Endothelial cell of umbilical vein (primary cell): ENCODE results near the gene CSNK1G1. TPM values are rescaled to one million over a fixed set of nuclear protein-coding genes. Genes with fewer than 3 reads are reported as not detected.

Source experiments
- BruUV-seq: library from RNA; stranded (reverse); fragments of 400-500 nt; replicated peaks from 2 replicates; lab custom pipeline; 2021; lab: Mats Ljungman, UMichigan
- CTCF ChIA-PET: fragments of 300-600, 350-600 bp; sonication (Branson Sonifier 250); formaldehyde crosslinking; loops from one replicate; lab custom pipeline; 2021; ENCODE audit warnings: antibody characterized with exemption, inconsistent platforms; lab: Charles Lee
- POLR2A ChIA-PET: fragments of 300-600, 350-600 bp; sonication (Branson Sonifier 250); formaldehyde crosslinking; loops from one replicate; lab custom pipeline; 2021; ENCODE audit warnings: antibody characterized with exemption, inconsistent platforms; lab: Charles Lee
- DNase-seq: peaks from one replicate; pipeline ENCODE4 v3.0.0-alpha.2; 2011; ENCODE audit warnings: low read depth, low spot score
- FAIRE-seq: peaks from 2 replicates; lab custom pipeline; 2011; peaks lifted over from hg19 to GRCh38; lab: Jason Lieb, UNC
- H2AFZ ChIP-seq: 2 replicates; pipeline ENCODE4 v1.6.0; 2012; ENCODE audit warnings: low read depth, low read length, control low read depth, inconsistent platforms
- H3K27ac ChIP-seq: 2 replicates; pipeline ENCODE4 v1.5.1; 2011; ENCODE audit warnings: low read depth, mild to moderate bottlenecking, control low read depth, low read length, moderate library complexity; ENCODE audit not compliant: insufficient read depth
- H3K27me3 ChIP-seq, 2 experiments: 2 replicates each; pipeline versions ENCODE4 v1.6.0 to v1.6.1; 2011; ENCODE audit warnings: low read length in 2 of 2, mixed read lengths in 1 of 2; ENCODE audit not compliant: control insufficient read depth in 2 of 2, insufficient read depth in 2 of 2
- H3K36me3 ChIP-seq, 2 experiments: 2 replicates in 1 of 2; 3 replicates in 1 of 2; pipeline ENCODE4 v1.5.1; 2011; ENCODE audit warnings: low read length in 2 of 2, mild to moderate bottlenecking in 1 of 2, moderate library complexity in 1 of 2; ENCODE audit not compliant: control insufficient read depth in 2 of 2, insufficient read depth in 2 of 2; ENCODE audit errors: extremely low read depth in 1 of 2
- H3K4me1 ChIP-seq: 3 replicates; pipeline ENCODE4 v1.5.1; 2011; ENCODE audit warnings: mild to moderate bottlenecking, low read length; ENCODE audit not compliant: control insufficient read depth, insufficient read depth; ENCODE audit errors: extremely low read depth
- H3K4me2 ChIP-seq: 2 replicates; pipeline ENCODE4 v1.6.1; 2011; ENCODE audit warnings: low read length, control low read depth, mixed read lengths; ENCODE audit not compliant: insufficient read depth
- H3K4me3 ChIP-seq, 3 experiments: fragments of 200-600 bp in 1 of 3; sonication (generic), shearing (Covaris generic) in 1 of 3; replicated peaks in 1 of 3; 2 replicates each; pipeline ENCODE4 v1.5.1; 2011 to 2016; ENCODE audit warnings: control low read depth in 3 of 3, low read length in 3 of 3, mild to moderate bottlenecking in 2 of 3, inconsistent platforms in 1 of 3, low read depth in 1 of 3, moderate library complexity in 1 of 3; ENCODE audit not compliant: insufficient read depth in 1 of 3
- H3K79me2 ChIP-seq: 2 replicates; pipeline ENCODE4 v1.6.0; 2012; ENCODE audit warnings: low read length, inconsistent platforms; ENCODE audit not compliant: control insufficient read depth, insufficient read depth
- H3K9ac ChIP-seq: replicated peaks from 2 replicates; pipeline ENCODE3; 2011; ENCODE audit warnings: low read length, control low read depth; ENCODE audit not compliant: insufficient read depth; ENCODE audit errors: extremely low read depth
- H3K9me1 ChIP-seq: replicated peaks from 3 replicates; pipeline ENCODE4 v1.6.0; 2011; ENCODE audit warnings: mild to moderate bottlenecking, low read length; ENCODE audit not compliant: control insufficient read depth, insufficient read depth; ENCODE audit errors: extremely low read depth
- H3K9me3 ChIP-seq: replicated peaks from 2 replicates; pipeline ENCODE4 v1.5.1; 2012; ENCODE audit warnings: low read length, inconsistent platforms; ENCODE audit not compliant: control insufficient read depth, insufficient read depth
- H4K20me1 ChIP-seq: replicated peaks from 2 replicates; pipeline ENCODE3; 2011; ENCODE audit warnings: mild to moderate bottlenecking, low read length; ENCODE audit not compliant: control insufficient read depth, insufficient read depth; ENCODE audit errors: extremely low read depth
- FOS ChIP-seq: IDR thresholded peaks from 2 replicates; pipeline ENCODE4 v1.6.1; 2011; ENCODE audit warnings: mild to moderate bottlenecking, low read length, moderate library complexity, borderline replicate concordance; ENCODE audit not compliant: insufficient read depth
- GATA2 ChIP-seq: IDR thresholded peaks from 2 replicates; pipeline ENCODE4 v1.7.0; 2011; ENCODE audit warnings: low read depth, mild to moderate bottlenecking, moderate library complexity, mixed read lengths, low read length; ENCODE audit not compliant: insufficient read length, insufficient read depth
- MYC ChIP-seq: IDR thresholded peaks from one replicate; pipeline ENCODE4 v1.6.1; 2011; ENCODE audit warnings: mild to moderate bottlenecking, low read depth, low read length
- POLR2AphosphoS5 ChIP-seq: IDR thresholded peaks from 2 replicates; pipeline ENCODE4 v1.6.1; 2012; ENCODE audit warnings: low read depth, mild to moderate bottlenecking, control low read depth, low read length, moderate library complexity; ENCODE audit not compliant: insufficient read depth
- dilution Hi-C: fragments of 300-500 bp; cut with MboI; formaldehyde crosslinking; loops from one replicate; pipeline ENCODE4 v1.15.0; 2019; ENCODE audit warnings: low sequenced_read_pairs; ENCODE audit not compliant: extremely low pct_ligation_motif_present
- intact Hi-C: fragments of 100-400 bp; cut with micrococcal nuclease; formaldehyde crosslinking; loops from one replicate; pipeline ENCODE4 v1.10.0; 2022
- polyA plus RNA-seq, 4 experiments: library from polyadenylated mRNA; depleted of rRNA in 3 of 4; stranded (reverse) in 3 of 4; unstranded in 1 of 4; fragments of >200 nt; gene quantifications; 2 replicates each; pipeline versions ENCODE4 v1.2.1 to v1.2.3, GENCODE V29; 2011 to 2012; ENCODE audit warnings: missing spikeins in 1 of 4
- total RNA-seq: library from RNA; stranded (reverse); gene quantifications from 2 replicates; pipeline ENCODE4 v1.2.3, GENCODE V29; 2021

Gene CSNK1G1
- total and polyA plus RNA-seq, 2 donors (not counting 3 experiments of a cell fraction or from before 2014, with no cell fraction given): 9.0 to 31.7 TPM

- H3K9ac ChIP-seq: no peak overlapping the region
- no peaks in the 10 kb centered on the region for H4K20me1 ChIP-seq
- POLR2A ChIA-PET: no interaction called here
- no peaks in the 10 kb centered on the region for H3K9me3 ChIP-seq
- intact Hi-C loops: no loop called here
- no peak overlapping the region for H3K27ac ChIP-seq
- DNase-seq: no peak
- H3K79me2 ChIP-seq: no peaks in the 10 kb centered on the region
- H3K4me1 ChIP-seq: no peaks in the 10 kb centered on the region
- H2AFZ ChIP-seq: no peak overlapping the region
- FAIRE-seq: no peak
- peaks cover 21 to 27% of the 10 kb centered on the region in 2 experiments for H3K36me3 ChIP-seq
- no TSS peak for BruUV-seq
- dilution Hi-C loops: no loop called here
- H3K9me1 ChIP-seq: no peaks in the 10 kb centered on the region
- H3K4me3 ChIP-seq: no peak overlapping the region
- H3K27me3 ChIP-seq: no peaks in the 10 kb centered on the region
- CTCF ChIA-PET: interaction anchor here (1.1 to 1.5 kb wide), 2 partner anchors 8 to 30 kb away, joined by 3 to 5 read pairs; no protein-coding TSS in a partner anchor
- no peak overlapping the region for H3K4me2 ChIP-seq
- TF ChIP-seq FOS (no peak), MYC (no peak), GATA2 (no peak), POLR2AphosphoS5 (no peak)
Measured at GRCh38 chr15:64122936-64123351, 233.0 kb downstream of the CSNK1G1 start.

DNA sequence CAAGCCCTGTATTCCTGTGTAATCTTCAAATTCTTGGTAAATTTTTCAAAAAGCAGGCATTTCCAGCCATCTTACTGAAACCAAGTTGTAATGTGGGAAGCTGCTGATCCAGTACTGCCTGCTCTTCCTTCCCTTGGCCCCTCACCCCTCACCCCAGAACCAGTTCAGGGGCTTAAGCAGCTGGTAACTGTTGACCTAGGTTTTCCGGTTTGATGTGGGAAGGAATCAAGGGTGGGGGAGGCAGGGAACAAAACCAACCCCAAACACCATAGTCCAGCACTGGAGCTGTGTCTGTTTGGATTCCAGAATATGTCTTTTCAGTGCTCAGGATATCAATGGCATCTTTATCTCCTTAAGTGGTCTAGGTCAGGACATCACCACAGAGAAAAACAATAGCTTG, 233.5 kb downstream of the CSNK1G1 start:
- Histone ChIP-seq H3K4me3 (no peak overlapping the region), H3K79me2 (no peaks in the 10 kb centered on the region), H3K4me1 (no peaks in the 10 kb centered on the region), H3K27ac (no peak overlapping the region), H3K4me2 (no peak overlapping the region), H2AFZ (no peak overlapping the region), H3K9me1 (no peaks in the 10 kb centered on the region), H3K9me3 (no peaks in the 10 kb centered on the region), H3K27me3 (no peaks in the 10 kb centered on the region), H4K20me1 (no peaks in the 10 kb centered on the region), H3K9ac (no peak overlapping the region), H3K36me3 (peaks cover 18 to 22% of the 10 kb centered on the region in 2 experiments)
- BruUV-seq: no TSS peak
- no peak for FAIRE-seq
- CTCF ChIA-PET: interaction anchor here (1.1 kb wide), 1 partner anchor 9 kb away, joined by 5 read pairs; no protein-coding TSS in a partner anchor
- POLR2A ChIA-PET: interaction anchor here (0.5 kb wide), 1 partner anchor 13 kb away, joined by 6 read pairs; no protein-coding TSS in a partner anchor
- intact Hi-C loops: no loop called here
- no peak for TF ChIP-seq MYC
- no peak for TF ChIP-seq POLR2AphosphoS5
- dilution Hi-C loops: no loop called here
- DNase-seq: no peak
